HG02642 (cell line): Measurements from ENCODE around the gene TAOK1.

ENCODE experiments used
- ATAC-seq: cut with Tn5 transposase; IDR thresholded peaks from one replicate; pipeline ENCODE4 v1.9.1; 2021; ENCODE audit warnings: mild to moderate bottlenecking; ENCODE audit not compliant: unreplicated experiment, poor library complexity

TAOK1 gene

GRCh38 chr17:29376667-29377270 is 13.4 kb upstream of the TAOK1 start:
- no peak for ATAC-seq

GRCh38 chr17:29378500-29378899 is 11.7 kb upstream of the TAOK1 start:
- no peak for ATAC-seq

GRCh38 chr17:29379084-29379991 is 10.8 kb upstream of the TAOK1 start:
- no peak for ATAC-seq

GRCh38 chr17:29383686-29384085 is 6.5 kb upstream of the TAOK1 start:
- no peak for ATAC-seq

GRCh38 chr17:29384901-29385300 is 5.3 kb upstream of the TAOK1 start:
- no peak for ATAC-seq

GRCh38 chr17:29386760-29387159 is 3.4 kb upstream of the TAOK1 start:
- ATAC-seq: no peak

GRCh38 chr17:29388937-29389336 is 1.2 kb upstream of the TAOK1 start:
- no peak for ATAC-seq

- ATAC-seq: no peak
These were observed 878 bp downstream of the TAOK1 start for GRCh38 chr17:29390851-29391631.

GRCh38 chr17:29393436-29393835 is 3.3 kb downstream of the TAOK1 start:
- ATAC-seq: no peak

GRCh38 chr17:29394761-29395160 is 4.6 kb downstream of the TAOK1 start:
- ATAC-seq: no peak

GRCh38 chr17:29396066-29396465 is 5.9 kb downstream of the TAOK1 start:
- ATAC-seq: no peak

GRCh38 chr17:29399634-29400033 is 9.5 kb downstream of the TAOK1 start:
- no peak for ATAC-seq

- ATAC-seq: no peak
These were observed 10.7 kb downstream of the TAOK1 start for GRCh38 chr17:29400818-29401217.

- ATAC-seq: no peak
These were observed 11.1 kb downstream of the TAOK1 start for GRCh38 chr17:29401258-29401657.

GRCh38 chr17:29407856-29408255 is 17.7 kb downstream of the TAOK1 start:
- ATAC-seq: no peak

GRCh38 chr17:29409963-29410362 is 19.8 kb downstream of the TAOK1 start:
- ATAC-seq: no peak

GRCh38 chr17:29412780-29413565 is 22.8 kb downstream of the TAOK1 start:
- ATAC-seq: no peak

- ATAC-seq: no peak
These were observed 30.0 kb downstream of the TAOK1 start for GRCh38 chr17:29420128-29420527.

- ATAC-seq: no peak
These were observed 40.1 kb downstream of the TAOK1 start for GRCh38 chr17:29430275-29430674.

- ATAC-seq: no peak
These were observed 43.4 kb downstream of the TAOK1 start for GRCh38 chr17:29433541-29433940.
